Esophagus muscularis mucosa (tissue), 4 donors: ENCODE data around the gene ELAVL4. TPM values are rescaled to one million over a fixed set of nuclear protein-coding genes. Genes with fewer than 3 reads are reported as not detected.

Experiments used
- DNase-seq: peaks from one replicate; pipeline ENCODE4 v3.0.0-alpha.2; 2017; ENCODE audit errors: extremely low spot score
- H3K27ac ChIP-seq, 4 donors: fragments of 200-600 bp; sonication (generic); replicated peaks in 1 of 4; 1 replicate in 3 of 4; 2 replicates in 1 of 4; pipeline ENCODE4 v1.5.1; 2016 to 2019; ENCODE audit warnings: mild to moderate bottlenecking in 1 of 4
- H3K27me3 ChIP-seq, 4 donors: fragments of 200-600 bp; sonication (generic); one replicate each; pipeline versions ENCODE4 v1.5.1 to v1.6.0; 2016 to 2019
- H3K36me3 ChIP-seq, 4 donors: fragments of 200-600 bp; sonication (generic); one replicate each; pipeline ENCODE4 v1.5.1; 2016 to 2019
- H3K4me1 ChIP-seq, 4 donors: fragments of 200-600 bp; sonication (generic); one replicate each; pipeline ENCODE4 v1.5.1; 2016 to 2019
- H3K4me3 ChIP-seq, 4 donors: fragments of 200-600 bp; sonication (generic); 1 replicate in 2 of 4; 2 replicates in 2 of 4; pipeline ENCODE4 v1.5.1; 2016 to 2019; ENCODE audit warnings: mild to moderate bottlenecking in 4 of 4, moderate library complexity in 1 of 4
- H3K9me3 ChIP-seq, 4 donors: fragments of 200-600 bp; sonication (generic); 1 replicate in 3 of 4; 2 replicates in 1 of 4; pipeline ENCODE4 v1.5.1; 2016 to 2019
- CTCF ChIP-seq, 3 experiments: fragments of 200-600 bp in 2 of 3; fragments of 450-650 bp in 1 of 3; sonication (generic) in 2 of 3; IDR thresholded peaks; one replicate each; pipeline ENCODE4 v1.5.1; 2017 to 2019; ENCODE audit warnings: antibody characterized with exemption in 3 of 3, mild to moderate bottlenecking in 2 of 3, moderate library complexity in 1 of 3
- EP300 ChIP-seq: sonication (generic); formaldehyde crosslinking; IDR thresholded peaks from one replicate; pipeline ENCODE4 v1.6.1; 2017; ENCODE audit warnings: antibody characterized with exemption
- POLR2A ChIP-seq: fragments of 450-650 bp; IDR thresholded peaks from one replicate; pipeline ENCODE4 v1.6.1; 2017; ENCODE audit warnings: antibody characterized with exemption, moderate library complexity, mild to moderate bottlenecking, low read depth
- POLR2AphosphoS5 ChIP-seq, 2 donors: sonication (generic); formaldehyde crosslinking; IDR thresholded peaks; one replicate each; pipeline ENCODE4 v1.6.1; 2017; ENCODE audit warnings: antibody characterized with exemption in 2 of 2
- WGBS: methylation state at CpG from one replicate; pipeline ENCODE4 v1.1.5; 2018; 5-methylcytosine and 5-hydroxymethylcytosine counted together
- intact Hi-C: fragments of 100-400 bp; cut with DNase I; formaldehyde crosslinking; loops from one replicate; pipeline ENCODE4 v1.15.1; 2023
- total RNA-seq, 4 donors: library from RNA; depleted of rRNA; stranded (reverse); fragments of >200 nt; gene quantifications; one replicate each; pipeline versions ENCODE4 v1.1.0 to v1.2.1, GENCODE V29; 2016

The ELAVL4 gene
- total RNA-seq, 4 donors from 2014 or later = 0.40 to 2.2 (median 1.1) TPM

GRCh38 chr1:50228871-50229384 lies 120.2 kb downstream of the ELAVL4 start:
- peaks cover 0 to 18% (median 14%) of the 10 kb centered on the region in 4 donors for H3K9me3 ChIP-seq
- no peaks in the 10 kb centered on the region for H3K4me1 ChIP-seq
- H3K27me3 ChIP-seq = no peaks in the 10 kb centered on the region
- no peaks in the 10 kb centered on the region for H3K36me3 ChIP-seq
- no peak overlapping the region for H3K4me3 ChIP-seq
- intact Hi-C loops = no loop called here
- H3K27ac ChIP-seq = no peak overlapping the region
- TF ChIP-seq POLR2AphosphoS5 (IDR thresholded peaks at IDR 0.05) (no peak), EP300 (no peak), POLR2A (no peak), CTCF (IDR thresholded peaks at IDR 0.05) (no peak)
- DNase-seq = no peak
- 88% methylated on average over 4 of the region's 4 CpGs for WGBS

GRCh38 chr1:50231209-50231608 lies 122.5 kb downstream of the ELAVL4 start:
- TF ChIP-seq EP300 (no peak), POLR2AphosphoS5 (IDR thresholded peaks at IDR 0.05) (no peak), CTCF (IDR thresholded peaks at IDR 0.05) (no peak), POLR2A (no peak)
- Histone ChIP-seq H3K9me3 (no peaks in the 10 kb centered on the region), H3K27ac (no peak overlapping the region), H3K4me1 (no peaks in the 10 kb centered on the region), H3K27me3 (no peaks in the 10 kb centered on the region), H3K4me3 (no peak overlapping the region), H3K36me3 (no peaks in the 10 kb centered on the region)
- no peak for DNase-seq
- WGBS = 27% methylated on average over 5 of the region's 5 CpGs
- intact Hi-C loops = no loop called here

- Histone ChIP-seq H3K9me3 (no peaks in the 10 kb centered on the region), H3K27me3 (no peaks in the 10 kb centered on the region), H3K36me3 (no peaks in the 10 kb centered on the region), H3K4me3 (no peak overlapping the region), H3K27ac (no peak overlapping the region), H3K4me1 (no peaks in the 10 kb centered on the region)
- WGBS = 35% methylated on average over 3 of the region's 3 CpGs
- no peak for DNase-seq
- TF ChIP-seq POLR2A = no peak
- TF ChIP-seq POLR2AphosphoS5 (IDR thresholded peaks at IDR 0.05) = no peak
- TF ChIP-seq EP300 = no peak
- TF ChIP-seq CTCF (IDR thresholded peaks at IDR 0.05) = no peak
- intact Hi-C loops = no loop called here
These were observed 123.6 kb downstream of the ELAVL4 start for GRCh38 chr1:50232336-50232735.

- no peak for DNase-seq
- intact Hi-C loops = no loop called here
- TF ChIP-seq CTCF (IDR thresholded peaks at IDR 0.05) (no peak), EP300 (no peak), POLR2AphosphoS5 (IDR thresholded peaks at IDR 0.05) (no peak), POLR2A (no peak)
- no peaks in the 10 kb centered on the region for H3K27me3 ChIP-seq
- H3K4me3 ChIP-seq = no peak overlapping the region
- 67% methylated on average over 3 of the region's 3 CpGs for WGBS
- no peaks in the 10 kb centered on the region for H3K9me3 ChIP-seq
- H3K27ac ChIP-seq = no peak overlapping the region
- H3K4me1 ChIP-seq = no peaks in the 10 kb centered on the region
- no peaks in the 10 kb centered on the region for H3K36me3 ChIP-seq
These were observed 127.9 kb downstream of the ELAVL4 start for GRCh38 chr1:50236656-50237055.

- Histone ChIP-seq H3K4me3 (no peak overlapping the region), H3K4me1 (no peaks in the 10 kb centered on the region), H3K36me3 (no peaks in the 10 kb centered on the region), H3K27ac (no peak overlapping the region), H3K9me3 (no peaks in the 10 kb centered on the region), H3K27me3 (no peaks in the 10 kb centered on the region)
- intact Hi-C loops = no loop called here
- 78% methylated on average over 6 of the region's 6 CpGs for WGBS
- no peak for TF ChIP-seq POLR2A
- no peak for TF ChIP-seq POLR2AphosphoS5 (IDR thresholded peaks at IDR 0.05)
- TF ChIP-seq CTCF (IDR thresholded peaks at IDR 0.05) = no peak
- TF ChIP-seq EP300 = no peak
- DNase-seq = no peak
These were observed 128.3 kb downstream of the ELAVL4 start for GRCh38 chr1:50237056-50237455.
